OCI-LY1 (cell line): ENCODE measurements around the gene TBXAS1.

Source experiments
- H2AFZ ChIP-seq: fragments of 200-600 bp; sonication (generic), shearing (Covaris generic); 2 replicates; pipeline ENCODE4 v1.6.0; 2014; ENCODE audit warnings: antibody characterized with exemption, mild to moderate bottlenecking, low read length
- H3F3A ChIP-seq: fragments of 200-600 bp; sonication (generic), shearing (Covaris generic); 2 replicates; pipeline ENCODE4 v1.6.0; 2014; ENCODE audit warnings: mild to moderate bottlenecking, antibody characterized with exemption, low read length, moderate library complexity; ENCODE audit not compliant: insufficient read depth
- H3K27ac ChIP-seq: fragments of 200-600 bp; sonication (generic); 2 replicates; pipeline ENCODE4 v1.5.1; 2014; ENCODE audit warnings: low read length, mixed run types, mild to moderate bottlenecking, low read depth; ENCODE audit not compliant: poor library complexity, severe bottlenecking
- H3K27me3 ChIP-seq: fragments of 200-600 bp; sonication (generic); 2 replicates; pipeline ENCODE4 v1.6.0; 2014; ENCODE audit warnings: antibody characterized with exemption, mild to moderate bottlenecking, low read length, moderate library complexity; ENCODE audit not compliant: insufficient read depth
- H3K36me3 ChIP-seq: fragments of 200-600 bp; sonication (generic); 2 replicates; pipeline ENCODE4 v1.6.1; 2014; ENCODE audit warnings: mild to moderate bottlenecking, antibody characterized with exemption, low read length, moderate library complexity, mixed read lengths; ENCODE audit not compliant: insufficient read depth
- H3K4me1 ChIP-seq: fragments of 200-600 bp; sonication (generic); 2 replicates; pipeline ENCODE4 v1.5.1; 2014; ENCODE audit warnings: mild to moderate bottlenecking, low read length, moderate library complexity; ENCODE audit not compliant: insufficient read depth, severe bottlenecking
- H3K4me2 ChIP-seq: fragments of 200-600 bp; sonication (generic), shearing (Covaris generic); 2 replicates; pipeline ENCODE4 v1.6.1; 2014; ENCODE audit warnings: low read length
- H3K4me3 ChIP-seq: fragments of 200-600 bp; sonication (generic); 2 replicates; pipeline ENCODE4 v1.5.1; 2014; ENCODE audit warnings: low read length, low read depth, mild to moderate bottlenecking, mixed read lengths; ENCODE audit not compliant: poor library complexity, severe bottlenecking
- H3K79me2 ChIP-seq: fragments of 200-600 bp; shearing (Covaris generic); 2 replicates; pipeline ENCODE4 v1.6.1; 2016; ENCODE audit warnings: mixed run types, low read length, mixed read lengths; ENCODE audit not compliant: insufficient read depth
- H3K9ac ChIP-seq: fragments of 200-600 bp; sonication (generic), shearing (Covaris generic); 2 replicates; pipeline ENCODE4 v1.6.1; 2014; ENCODE audit warnings: mild to moderate bottlenecking, low read length, mixed read lengths
- H3K9me2 ChIP-seq: fragments of 200-600 bp; sonication (generic), shearing (Covaris generic); 2 replicates; pipeline ENCODE4 v1.6.1; 2014; ENCODE audit warnings: low read depth, mild to moderate bottlenecking, low read length, mixed read lengths
- H3K9me3 ChIP-seq: fragments of 200-600 bp; shearing (Covaris generic); 2 replicates; pipeline ENCODE4 v1.6.1; 2014; ENCODE audit warnings: low read length, mixed read lengths
- H4K20me1 ChIP-seq: fragments of 200-600 bp; sonication (generic), shearing (Covaris generic); 2 replicates; pipeline ENCODE4 v1.6.0; 2016; ENCODE audit warnings: mild to moderate bottlenecking, low read length; ENCODE audit not compliant: insufficient read depth
- CTCF ChIP-seq: fragments of 200-600 bp; sonication (generic), shearing (Covaris generic); IDR thresholded peaks from 2 replicates; pipeline ENCODE4 v1.5.1; 2017; ENCODE audit warnings: mild to moderate bottlenecking, antibody characterized with exemption, low read length, moderate library complexity, mixed read lengths
- EZH2 ChIP-seq: fragments of 200-600 bp; sonication (generic), shearing (Covaris generic); IDR thresholded peaks from 2 replicates; pipeline ENCODE4 v1.8.0; 2017; ENCODE audit warnings: borderline replicate concordance, mixed run types, mild to moderate bottlenecking, antibody characterized with exemption, low read length, moderate library complexity, mixed read lengths

The TBXAS1 gene

GRCh38 chr7:140017543-140017942 lies 188.5 kb downstream of the TBXAS1 start:
- Histone ChIP-seq H3K9me2 (no peaks in the 10 kb centered on the region), H3K79me2 (no peaks in the 10 kb centered on the region), H3K4me3 (no peak overlapping the region), H3K27me3 (0 out of 2 replicates have a peak, but pooled peaks cover 6% of the 10 kb centered on the region), H3K27ac (no peak overlapping the region), H3K9me3 (no peaks in the 10 kb centered on the region), H3F3A (no peaks in the 10 kb centered on the region), H3K4me1 (no peaks in the 10 kb centered on the region), H3K4me2 (no peak overlapping the region), H4K20me1 (no peaks in the 10 kb centered on the region), H3K36me3 (peaks cover 2% of the 10 kb centered on the region; the same call in 1 of the 2 replicates), H2AFZ (no peak overlapping the region), H3K9ac (no peak overlapping the region)
- TF ChIP-seq EZH2 (no peak), CTCF (no peak)

GRCh38 chr7:140018125-140019043 lies 189.3 kb downstream of the TBXAS1 start:
- Histone ChIP-seq H4K20me1 (no peaks in the 10 kb centered on the region), H3K36me3 (peaks cover 10% of the 10 kb centered on the region), H3K27ac (no peak overlapping the region), H3K79me2 (no peaks in the 10 kb centered on the region), H3K4me1 (no peaks in the 10 kb centered on the region), H3K27me3 (0 out of 2 replicates have a peak, but pooled peaks cover 6% of the 10 kb centered on the region), H2AFZ (no peak overlapping the region), H3K9me3 (no peaks in the 10 kb centered on the region), H3K4me3 (no peak overlapping the region), H3F3A (no peaks in the 10 kb centered on the region), H3K9me2 (no peaks in the 10 kb centered on the region), H3K9ac (no peak overlapping the region), H3K4me2 (no peak overlapping the region)
- TF ChIP-seq EZH2 = no peak
- no peak for TF ChIP-seq CTCF

GRCh38 chr7:140019172-140019571 lies 190.1 kb downstream of the TBXAS1 start:
- Histone ChIP-seq H3F3A (no peaks in the 10 kb centered on the region), H3K27me3 (0 out of 2 replicates have a peak, but pooled peaks cover 6% of the 10 kb centered on the region), H3K27ac (no peak overlapping the region), H3K9me3 (no peaks in the 10 kb centered on the region), H3K4me3 (no peak overlapping the region), H3K9me2 (no peaks in the 10 kb centered on the region), H3K36me3 (peaks cover 18% of the 10 kb centered on the region), H2AFZ (no peak overlapping the region), H3K9ac (no peak overlapping the region), H3K4me2 (no peak overlapping the region), H3K79me2 (no peaks in the 10 kb centered on the region), H3K4me1 (no peaks in the 10 kb centered on the region), H4K20me1 (no peaks in the 10 kb centered on the region)
- no peak for TF ChIP-seq CTCF
